Ascending aorta (tissue), 2 donors: Measurements from ENCODE around the gene CABCOCO1. TPM values are rescaled to one million over a fixed set of nuclear protein-coding genes. Genes with fewer than 3 reads are reported as not detected.

Source experiments
- DNase-seq, 2 donors: peaks; one replicate each; pipeline ENCODE4 v3.0.0-alpha.2; 2019; ENCODE audit warnings: low spot score in 2 of 2
- H3K27ac ChIP-seq, 2 donors: fragments of 200-600 bp; sonication (generic); one replicate each; pipeline ENCODE4 v1.5.1; 2016 to 2017; ENCODE audit warnings: mild to moderate bottlenecking in 1 of 2
- H3K27me3 ChIP-seq: fragments of 200-600 bp; sonication (generic); one replicate; pipeline ENCODE4 v1.5.1; 2017
- H3K36me3 ChIP-seq, 2 donors: fragments of 200-600 bp; sonication (generic); one replicate each; pipeline ENCODE4 v1.5.1; 2016
- H3K4me1 ChIP-seq, 2 donors: fragments of 200-600 bp; sonication (generic); one replicate each; pipeline ENCODE4 v1.5.1; 2016 to 2017; ENCODE audit warnings: mild to moderate bottlenecking in 1 of 2
- H3K4me3 ChIP-seq, 2 donors: fragments of 200-600 bp; sonication (generic); one replicate each; pipeline ENCODE4 v1.5.1; 2016 to 2017; ENCODE audit warnings: mild to moderate bottlenecking in 1 of 2
- H3K9me3 ChIP-seq, 2 donors: fragments of 200-600 bp; sonication (generic); one replicate each; pipeline ENCODE4 v1.5.1; 2016
- CTCF ChIP-seq, 3 experiments: fragments of 200-600 bp in 2 of 3; fragments of 450-650 bp in 1 of 3; sonication (generic) in 2 of 3; IDR thresholded peaks; one replicate each; pipeline ENCODE4 v1.5.1; 2016 to 2019; ENCODE audit warnings: antibody characterized with exemption in 3 of 3, mild to moderate bottlenecking in 1 of 3, moderate library complexity in 1 of 3
- intact Hi-C: fragments of 100-400 bp; cut with DNase I; formaldehyde crosslinking; loops from one replicate; pipeline ENCODE4 v1.15.1; 2023
- total RNA-seq: library from RNA; depleted of rRNA; stranded (reverse); fragments of >200 nt; gene quantifications from one replicate; pipeline ENCODE4 v1.1.0, GENCODE V29; 2016

CABCOCO1 gene
- total RNA-seq, 1 donor from 2014 or later, result not detected

- Histone ChIP-seq H3K9me3 (no peaks in the 10 kb centered on the region), H3K27ac (no peak overlapping the region), H3K27me3 (no peaks in the 10 kb centered on the region), H3K4me3 (no peak overlapping the region), H3K36me3 (no peaks in the 10 kb centered on the region), H3K4me1 (no peaks in the 10 kb centered on the region)
- intact Hi-C loops, result loop anchor here (5.0 kb wide), 1 partner anchor 53 kb away; no protein-coding TSS in a partner anchor
- no peak for TF ChIP-seq CTCF (IDR thresholded peaks at IDR 0.05)
- no peak for DNase-seq
Measured at GRCh38 chr10:61664985-61665384, 2.3 kb downstream of the CABCOCO1 start.

GRCh38 chr10:61669161-61669725 lies 6.5 kb downstream of the CABCOCO1 start:
- intact Hi-C loops, result no loop called here
- Histone ChIP-seq H3K27ac (no peak overlapping the region), H3K4me1 (no peaks in the 10 kb centered on the region), H3K27me3 (no peaks in the 10 kb centered on the region), H3K36me3 (no peaks in the 10 kb centered on the region), H3K9me3 (no peaks in the 10 kb centered on the region), H3K4me3 (no peak overlapping the region)
- no peak for DNase-seq
- TF ChIP-seq CTCF (IDR thresholded peaks at IDR 0.05), result no peak

GRCh38 chr10:61669849-61670248 lies 7.1 kb downstream of the CABCOCO1 start:
- no peaks in the 10 kb centered on the region for H3K36me3 ChIP-seq
- DNase-seq, result no peak
- H3K27ac ChIP-seq, result no peak overlapping the region
- no peaks in the 10 kb centered on the region for H3K4me1 ChIP-seq
- no peaks in the 10 kb centered on the region for H3K27me3 ChIP-seq
- H3K9me3 ChIP-seq, result no peaks in the 10 kb centered on the region
- no peak overlapping the region for H3K4me3 ChIP-seq
- intact Hi-C loops, result no loop called here
- no peak for TF ChIP-seq CTCF (IDR thresholded peaks at IDR 0.05)

- Histone ChIP-seq H3K27me3 (no peaks in the 10 kb centered on the region), H3K9me3 (no peaks in the 10 kb centered on the region), H3K27ac (no peak overlapping the region), H3K4me1 (no peaks in the 10 kb centered on the region), H3K4me3 (no peak overlapping the region), H3K36me3 (no peaks in the 10 kb centered on the region)
- DNase-seq, result no peak
- intact Hi-C loops, result no loop called here
- TF ChIP-seq CTCF (IDR thresholded peaks at IDR 0.05), result no peak
Measured at GRCh38 chr10:61673360-61673759, 10.6 kb downstream of the CABCOCO1 start.

GRCh38 chr10:61682323-61682722 lies 19.6 kb downstream of the CABCOCO1 start:
- no peaks in the 10 kb centered on the region for H3K27me3 ChIP-seq
- no peak overlapping the region for H3K27ac ChIP-seq
- DNase-seq, result no peak
- no peak for TF ChIP-seq CTCF (IDR thresholded peaks at IDR 0.05)
- H3K4me1 ChIP-seq, result no peaks in the 10 kb centered on the region
- intact Hi-C loops, result no loop called here
- H3K36me3 ChIP-seq, result no peaks in the 10 kb centered on the region
- no peak overlapping the region for H3K4me3 ChIP-seq
- no peaks in the 10 kb centered on the region for H3K9me3 ChIP-seq

- intact Hi-C loops, result no loop called here
- no peak for TF ChIP-seq CTCF (IDR thresholded peaks at IDR 0.05)
- DNase-seq, result no peak
Measured at GRCh38 chr10:61683319-61683718, 20.6 kb downstream of the CABCOCO1 start.

More at GRCh38 chr10:61683319-61683718, 20.6 kb downstream of the CABCOCO1 start:
- no peaks in the 10 kb centered on the region for H3K27me3 ChIP-seq
- no peak overlapping the region for H3K27ac ChIP-seq
- no peaks in the 10 kb centered on the region for H3K4me1 ChIP-seq
- no peaks in the 10 kb centered on the region for H3K9me3 ChIP-seq
- H3K36me3 ChIP-seq, result no peaks in the 10 kb centered on the region
- H3K4me3 ChIP-seq, result no peak overlapping the region
